Cortex of kidney (tissue), 1 donor: ENCODE results near the gene TMEM254.
"Not testable (repeated sequence)": the region's sequence is repeated elsewhere in the genome, so short reads cannot be mapped to it uniquely, and the experiment has no call there.

Source experiments
- DNase-seq: peaks from one replicate; lab custom pipeline; 2025; lab: John Stamatoyannopoulos, UW

TMEM254 gene

GRCh38 chr10:80133687-80134086 is 55.2 kb downstream of the TMEM254 start:
- not testable (repeated sequence) for DNase-seq

GRCh38 chr10:80136134-80136571 is 57.7 kb downstream of the TMEM254 start:
- no peak for DNase-seq

GRCh38 chr10:80137031-80137862 is 58.8 kb downstream of the TMEM254 start:
- no peak for DNase-seq

GRCh38 chr10:80137920-80138319 is 59.5 kb downstream of the TMEM254 start:
- no peak for DNase-seq

- no peak for DNase-seq
Observed at GRCh38 chr10:80139265-80139664, 60.8 kb downstream of the TMEM254 start.

GRCh38 chr10:80140251-80140650 is 61.8 kb downstream of the TMEM254 start:
- no peak for DNase-seq

GRCh38 chr10:80141696-80142460 is 63.4 kb downstream of the TMEM254 start:
- DNase-seq, result no peak
